ENCODE measurements around the gene MAP7.

- TF ChIP-seq CTCF (IDR thresholded peaks at IDR 0.05) (no peak), POLR2A (IDR thresholded peaks at IDR 0.05) (no peak)
These were observed 27.0 kb downstream of the MAP7 start for GRCh38 chr6:136523196-136523595.
